GM03348 (cell line): ENCODE results near the gene FILIP1.

Experiments
- DNase-seq: peaks from one replicate; pipeline ENCODE4 v3.0.0; 2012; ENCODE audit warnings: low spot score

FILIP1 gene

GRCh38 chr6:75495011-75495410, 1.4 kb upstream of the FILIP1 start:
- DNase-seq, result no peak

GRCh38 chr6:75494290-75494689, 690 bp upstream of the FILIP1 start:
- DNase-seq, result no peak

- no peak for DNase-seq
These were observed 1.0 kb downstream of the FILIP1 start for GRCh38 chr6:75492386-75493153.

GRCh38 chr6:75491291-75491690, 2.3 kb downstream of the FILIP1 start:
- no peak for DNase-seq

GRCh38 chr6:75490706-75491105, 2.9 kb downstream of the FILIP1 start:
- no peak for DNase-seq

- no peak for DNase-seq
These were observed 4.6 kb downstream of the FILIP1 start for GRCh38 chr6:75489025-75489424.

GRCh38 chr6:75488033-75488432, 5.6 kb downstream of the FILIP1 start:
- peak; percentile 7 for DNase-seq

- DNase-seq, result no peak
These were observed 6.6 kb downstream of the FILIP1 start for GRCh38 chr6:75486850-75487518.

GRCh38 chr6:75484535-75484934, 9.1 kb downstream of the FILIP1 start:
- DNase-seq, result no peak

- DNase-seq, result no peak
These were observed 10.3 kb downstream of the FILIP1 start for GRCh38 chr6:75483136-75483952.

GRCh38 chr6:75481936-75482593, 11.5 kb downstream of the FILIP1 start:
- peak; percentile 15 for DNase-seq

GRCh38 chr6:75481394-75481793, 12.2 kb downstream of the FILIP1 start:
- DNase-seq, result no peak

- no peak for DNase-seq
These were observed 13.2 kb downstream of the FILIP1 start for GRCh38 chr6:75480425-75480824.

GRCh38 chr6:75479712-75480111, 13.9 kb downstream of the FILIP1 start:
- DNase-seq, result no peak

- no peak for DNase-seq
These were observed 14.7 kb downstream of the FILIP1 start for GRCh38 chr6:75478929-75479328.

- no peak for DNase-seq
These were observed 20.7 kb downstream of the FILIP1 start for GRCh38 chr6:75472885-75473284.

GRCh38 chr6:75467966-75468365, 25.6 kb downstream of the FILIP1 start:
- no peak for DNase-seq

- DNase-seq, result no peak
These were observed 26.3 kb downstream of the FILIP1 start for GRCh38 chr6:75467284-75467683.

- no peak for DNase-seq
These were observed 27.0 kb downstream of the FILIP1 start for GRCh38 chr6:75466636-75467035.

- DNase-seq, result no peak
These were observed 29.7 kb downstream of the FILIP1 start for GRCh38 chr6:75463908-75464307.

GRCh38 chr6:75463061-75463460, 30.5 kb downstream of the FILIP1 start:
- DNase-seq, result no peak

- DNase-seq, result no peak
These were observed 32.9 kb downstream of the FILIP1 start for GRCh38 chr6:75460681-75461080.
